Measurements from ENCODE around the gene MAGEA4. TPM values are rescaled to one million over a fixed set of nuclear protein-coding genes. Genes with fewer than 3 reads are reported as not detected.

The MAGEA4 gene
- not detected in 2 replicates for total RNA-seq (2014; rRNA removed; shearing (Covaris generic); ENCODE audit: low replicate concordance)

DNA sequence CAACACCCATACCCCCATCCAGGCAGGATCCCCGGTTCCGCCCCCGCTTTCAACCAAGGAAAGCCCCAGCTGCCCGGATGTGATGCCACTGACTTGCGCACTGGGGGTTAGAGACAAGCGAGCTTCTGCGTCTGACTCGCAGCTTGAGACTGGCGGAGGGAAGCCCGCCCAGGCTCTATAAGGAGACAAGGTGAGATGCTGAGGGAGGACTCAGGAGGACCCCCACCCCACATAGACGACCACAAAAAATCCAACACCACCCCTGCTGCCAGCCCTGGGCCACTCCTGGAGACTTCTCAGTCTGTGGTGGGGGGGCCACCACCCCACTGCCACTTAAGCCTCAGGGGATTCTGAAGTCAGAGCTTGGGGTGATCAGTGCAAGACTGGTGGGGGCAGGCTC, at the start of gene MAGEA4:
Gene MAGEA4 (plus strand): TSS at position 110 of the 400 bp plus-strand sequence. CDS start 10,776 bp downstream, outside the sequence.
- Histone ChIP-seq H3K27me3 (ENCODE audit: low read length) (no peaks in the 10 kb centered on the region), H3K4me1 (ENCODE audit: low read length) (no peaks in the 10 kb centered on the region), H3K4me2 (ENCODE audit: low read depth, low read length, poor library complexity, severe bottlenecking) (no peak within 1 kb of the TSS), H2AFZ (ENCODE audit: low read length) (no peak within 1 kb of the TSS), H3K9ac (ENCODE audit: low read length) (no peak within 1 kb of the TSS), H3K36me3 (ENCODE audit: insufficient read depth, low read length) (no peaks in the 10 kb centered on the region), H3K9me2 (replicated peaks; ENCODE audit: insufficient read depth, low read length) (no peaks in the 10 kb centered on the region), H4K20me1 (ENCODE audit: insufficient read depth, low read depth, low read length) (no peaks in the 10 kb centered on the region), H3K4me3 (ENCODE audit: low read length) (no peak within 1 kb of the TSS), H3K27ac (ENCODE audit: low read length) (no peak within 1 kb of the TSS), H3K79me2 (ENCODE audit: low read length) (no peaks in the 10 kb centered on the region), H3K9me3 (ENCODE audit: low read length) (no peaks in the 10 kb centered on the region)
- no peak for DNase-seq

DNA sequence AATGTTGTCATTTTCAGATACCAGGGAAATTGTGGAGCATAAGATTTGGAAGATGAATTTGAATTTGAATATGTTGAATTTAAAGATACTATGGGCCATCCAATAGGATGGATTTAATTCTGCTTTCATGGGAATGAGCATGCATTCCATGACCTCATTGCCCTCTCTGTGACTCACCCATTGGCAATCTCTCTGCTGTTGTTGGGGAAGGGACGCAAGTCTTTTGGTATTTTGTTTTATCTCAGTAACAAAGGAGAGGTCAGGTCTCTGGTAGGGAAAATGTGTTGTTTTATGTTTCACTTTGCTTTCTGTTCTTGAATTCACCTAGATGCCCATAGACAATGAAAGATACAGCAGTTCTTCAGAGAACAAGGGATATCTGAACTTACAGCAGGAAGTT, 42.1 kb upstream of the MAGEA4 start:
- no peak overlapping the region for H2AFZ ChIP-seq (ENCODE audit: low read length)
- H3K9me2 ChIP-seq (replicated peaks; ENCODE audit: insufficient read depth, low read length), result peaks cover 4% of the 10 kb centered on the region; the same call in 1 of the 2 replicates
- H3K9ac ChIP-seq (ENCODE audit: low read length), result no peak overlapping the region
- no peaks in the 10 kb centered on the region for H3K9me3 ChIP-seq (ENCODE audit: low read length)
- H3K36me3 ChIP-seq (ENCODE audit: insufficient read depth, low read length), result no peaks in the 10 kb centered on the region; the same call in 1 of the 2 replicates
- H3K4me1 ChIP-seq (ENCODE audit: low read length), result no peaks in the 10 kb centered on the region
- H4K20me1 ChIP-seq (ENCODE audit: insufficient read depth, low read depth, low read length), result no peaks in the 10 kb centered on the region
- H3K4me2 ChIP-seq (ENCODE audit: low read depth, low read length, poor library complexity, severe bottlenecking), result no peak overlapping the region
- DNase-seq, result no peak
- no peaks in the 10 kb centered on the region for H3K79me2 ChIP-seq (ENCODE audit: low read length)
- no peaks in the 10 kb centered on the region for H3K27me3 ChIP-seq (ENCODE audit: low read length)
- H3K4me3 ChIP-seq (ENCODE audit: low read length), result no peak overlapping the region
- H3K27ac ChIP-seq (ENCODE audit: low read length), result no peak overlapping the region

DNA sequence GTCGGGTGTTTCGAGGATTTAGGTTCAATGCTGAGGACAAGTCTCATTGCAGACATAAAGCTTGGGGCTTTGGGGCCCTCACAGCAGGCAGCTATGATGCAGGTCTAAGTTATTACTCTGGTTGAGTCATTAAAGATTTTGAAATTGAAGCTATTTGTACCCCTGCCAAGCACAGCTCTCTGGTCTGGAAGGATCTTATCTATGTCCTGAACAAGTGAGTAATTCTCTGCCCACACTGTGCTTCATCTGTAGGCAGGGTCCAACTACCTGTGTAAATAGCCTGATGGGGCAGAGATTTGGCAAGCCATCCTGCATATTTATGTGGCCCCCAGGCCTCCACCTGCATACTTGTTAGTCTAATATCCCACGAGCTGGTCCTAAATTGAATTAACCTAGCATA, 41.4 kb upstream of the MAGEA4 start:
- Histone ChIP-seq H3K27ac (ENCODE audit: low read length) (no peak overlapping the region), H3K4me3 (ENCODE audit: low read length) (no peak overlapping the region), H3K4me2 (ENCODE audit: low read depth, low read length, poor library complexity, severe bottlenecking) (no peak overlapping the region), H3K4me1 (ENCODE audit: low read length) (no peaks in the 10 kb centered on the region), H3K9me3 (ENCODE audit: low read length) (no peaks in the 10 kb centered on the region), H2AFZ (ENCODE audit: low read length) (no peak overlapping the region), H3K9me2 (replicated peaks; ENCODE audit: insufficient read depth, low read length) (peaks cover 4% of the 10 kb centered on the region; the same call in 1 of the 2 replicates), H3K36me3 (ENCODE audit: insufficient read depth, low read length) (no peaks in the 10 kb centered on the region; the same call in 1 of the 2 replicates), H3K27me3 (ENCODE audit: low read length) (no peaks in the 10 kb centered on the region), H3K79me2 (ENCODE audit: low read length) (no peaks in the 10 kb centered on the region), H4K20me1 (ENCODE audit: insufficient read depth, low read depth, low read length) (no peaks in the 10 kb centered on the region), H3K9ac (ENCODE audit: low read length) (no peak overlapping the region)
- DNase-seq, result no peak

- Histone ChIP-seq H4K20me1 (ENCODE audit: insufficient read depth, low read depth, low read length) (no peaks in the 10 kb centered on the region), H3K27ac (ENCODE audit: low read length) (no peak overlapping the region), H3K4me1 (ENCODE audit: low read length) (no peaks in the 10 kb centered on the region), H3K9me2 (replicated peaks; ENCODE audit: insufficient read depth, low read length) (peaks cover 4% of the 10 kb centered on the region; the same call in 1 of the 2 replicates), H3K4me3 (ENCODE audit: low read length) (no peak overlapping the region), H3K4me2 (ENCODE audit: low read depth, low read length, poor library complexity, severe bottlenecking) (no peak overlapping the region), H3K27me3 (ENCODE audit: low read length) (no peaks in the 10 kb centered on the region), H2AFZ (ENCODE audit: low read length) (no peak overlapping the region), H3K9me3 (ENCODE audit: low read length) (no peaks in the 10 kb centered on the region), H3K79me2 (ENCODE audit: low read length) (no peaks in the 10 kb centered on the region), H3K9ac (ENCODE audit: low read length) (no peak overlapping the region), H3K36me3 (ENCODE audit: insufficient read depth, low read length) (no peaks in the 10 kb centered on the region)
- DNase-seq, result no peak
Measured at GRCh38 chrX:151873096-151873495, 39.6 kb upstream of the MAGEA4 start.

GRCh38 chrX:151875270-151876026, 37.2 kb upstream of the MAGEA4 start:
- Histone ChIP-seq H2AFZ (ENCODE audit: low read length) (no peak overlapping the region), H3K36me3 (ENCODE audit: insufficient read depth, low read length) (no peaks in the 10 kb centered on the region), H3K4me3 (ENCODE audit: low read length) (no peak overlapping the region), H3K27ac (ENCODE audit: low read length) (no peak overlapping the region), H3K79me2 (ENCODE audit: low read length) (no peaks in the 10 kb centered on the region), H4K20me1 (ENCODE audit: insufficient read depth, low read depth, low read length) (no peaks in the 10 kb centered on the region), H3K9me3 (ENCODE audit: low read length) (no peaks in the 10 kb centered on the region), H3K9me2 (replicated peaks; ENCODE audit: insufficient read depth, low read length) (no peaks in the 10 kb centered on the region), H3K9ac (ENCODE audit: low read length) (no peak overlapping the region), H3K4me1 (ENCODE audit: low read length) (no peaks in the 10 kb centered on the region), H3K4me2 (ENCODE audit: low read depth, low read length, poor library complexity, severe bottlenecking) (no peak overlapping the region), H3K27me3 (ENCODE audit: low read length) (no peaks in the 10 kb centered on the region)
- DNase-seq, result no peak

- no peak for DNase-seq
- Histone ChIP-seq H3K9me3 (ENCODE audit: low read length) (no peaks in the 10 kb centered on the region), H3K27ac (ENCODE audit: low read length) (no peak overlapping the region), H3K79me2 (ENCODE audit: low read length) (no peaks in the 10 kb centered on the region), H3K4me1 (ENCODE audit: low read length) (no peaks in the 10 kb centered on the region), H3K27me3 (ENCODE audit: low read length) (no peaks in the 10 kb centered on the region), H3K4me2 (ENCODE audit: low read depth, low read length, poor library complexity, severe bottlenecking) (no peak overlapping the region), H3K36me3 (ENCODE audit: insufficient read depth, low read length) (no peaks in the 10 kb centered on the region), H3K4me3 (ENCODE audit: low read length) (no peak overlapping the region), H2AFZ (ENCODE audit: low read length) (no peak overlapping the region), H3K9ac (ENCODE audit: low read length) (no peak overlapping the region), H3K9me2 (replicated peaks; ENCODE audit: insufficient read depth, low read length) (no peaks in the 10 kb centered on the region), H4K20me1 (ENCODE audit: insufficient read depth, low read depth, low read length) (no peaks in the 10 kb centered on the region)
Measured at GRCh38 chrX:151878574-151878973, 34.1 kb upstream of the MAGEA4 start.

DNA sequence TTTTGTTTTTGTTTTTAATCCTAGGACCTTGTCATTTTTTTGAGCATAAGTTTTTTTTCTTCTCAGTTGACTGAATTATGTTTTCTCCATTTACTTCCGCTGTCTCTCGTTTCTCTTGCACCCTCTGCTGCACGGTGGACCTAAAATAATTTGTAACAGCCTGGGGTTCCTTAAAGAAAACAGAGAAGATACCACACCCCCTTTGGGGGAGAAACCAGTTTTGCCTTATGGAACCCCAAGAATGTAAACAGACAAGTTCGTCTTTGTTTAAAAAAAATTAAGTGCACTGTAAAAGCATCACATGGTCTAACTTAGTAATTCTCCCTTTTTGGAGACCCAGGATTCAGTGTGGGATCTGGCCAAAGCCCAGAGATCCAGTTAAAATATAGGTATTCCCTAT, 32.8 kb upstream of the MAGEA4 start:
- no peak overlapping the region for H3K4me2 ChIP-seq (ENCODE audit: low read depth, low read length, poor library complexity, severe bottlenecking)
- H3K9me2 ChIP-seq (replicated peaks; ENCODE audit: insufficient read depth, low read length), result no peaks in the 10 kb centered on the region
- H4K20me1 ChIP-seq (ENCODE audit: insufficient read depth, low read depth, low read length), result no peaks in the 10 kb centered on the region
- H3K79me2 ChIP-seq (ENCODE audit: low read length), result no peaks in the 10 kb centered on the region
- no peaks in the 10 kb centered on the region for H3K4me1 ChIP-seq (ENCODE audit: low read length)
- H3K9ac ChIP-seq (ENCODE audit: low read length), result no peak overlapping the region
- H3K27me3 ChIP-seq (ENCODE audit: low read length), result no peaks in the 10 kb centered on the region
- no peaks in the 10 kb centered on the region for H3K9me3 ChIP-seq (ENCODE audit: low read length)
- no peaks in the 10 kb centered on the region for H3K36me3 ChIP-seq (ENCODE audit: insufficient read depth, low read length)
- no peak overlapping the region for H2AFZ ChIP-seq (ENCODE audit: low read length)
- DNase-seq, result no peak
- H3K27ac ChIP-seq (ENCODE audit: low read length), result no peak overlapping the region
- no peak overlapping the region for H3K4me3 ChIP-seq (ENCODE audit: low read length)

- Histone ChIP-seq H2AFZ (ENCODE audit: low read length) (no peak overlapping the region), H3K27me3 (ENCODE audit: low read length) (no peaks in the 10 kb centered on the region), H3K27ac (ENCODE audit: low read length) (no peak overlapping the region), H4K20me1 (ENCODE audit: insufficient read depth, low read depth, low read length) (no peaks in the 10 kb centered on the region), H3K9me2 (replicated peaks; ENCODE audit: insufficient read depth, low read length) (no peaks in the 10 kb centered on the region), H3K4me3 (ENCODE audit: low read length) (no peak overlapping the region), H3K36me3 (ENCODE audit: insufficient read depth, low read length) (no peaks in the 10 kb centered on the region), H3K4me1 (ENCODE audit: low read length) (no peaks in the 10 kb centered on the region), H3K79me2 (ENCODE audit: low read length) (no peaks in the 10 kb centered on the region), H3K9ac (ENCODE audit: low read length) (no peak overlapping the region), H3K4me2 (ENCODE audit: low read depth, low read length, poor library complexity, severe bottlenecking) (no peak overlapping the region), H3K9me3 (ENCODE audit: low read length) (no peaks in the 10 kb centered on the region)
- DNase-seq, result no peak
Measured at GRCh38 chrX:151880895-151881294, 31.8 kb upstream of the MAGEA4 start.

Data from Karpas-422 (cell line).